Naive thymus-derived CD4-positive, alpha-beta T cell (primary cell): ENCODE data around the gene CCDC9B. TPM values are rescaled to one million over a fixed set of nuclear protein-coding genes. Genes with fewer than 3 reads are reported as not detected.

ENCODE experiments used
- ATAC-seq: fragments of 150-1000 bp; cut with Tn5 transposase; 2 replicates; pipeline ENCODE4 v1.10.0; 2021; ENCODE audit warnings: mild to moderate bottlenecking, moderate library complexity
- CTCF ChIA-PET: fragments of 350-600 bp; sonication (Branson Sonifier 250); formaldehyde crosslinking; loops from one replicate; lab custom pipeline; 2021; ENCODE audit warnings: antibody characterized with exemption; lab: Charles Lee
- POLR2A ChIA-PET: fragments of 350-600 bp; sonication (Branson Sonifier 250); formaldehyde crosslinking; loops from one replicate; lab custom pipeline; 2021; ENCODE audit warnings: antibody characterized with exemption, inconsistent platforms; lab: Charles Lee
- DNase-seq, 9 donors: peaks; one replicate each; pipeline versions ENCODE4 v3.0.0 to v3.0.0-alpha.2; 2020 to 2022; ENCODE audit warnings: mixed read lengths in 1 of 9
- H3K27ac ChIP-seq: one replicate; pipeline ENCODE4 v1.7.0; 2013; ENCODE audit warnings: mild to moderate bottlenecking, low read depth, low read length, moderate library complexity
- H3K27me3 ChIP-seq, 2 donors: one replicate each; pipeline ENCODE4 v1.7.0; 2013; ENCODE audit warnings: low read length in 2 of 2, mild to moderate bottlenecking in 2 of 2, moderate library complexity in 2 of 2; ENCODE audit not compliant: control insufficient read depth in 2 of 2, insufficient read depth in 2 of 2
- H3K36me3 ChIP-seq, 3 experiments: 1 replicate in 2 of 3; 2 replicates in 1 of 3; pipeline ENCODE4 v1.7.0; 2013; ENCODE audit warnings: low read length in 3 of 3, mild to moderate bottlenecking in 3 of 3, moderate library complexity in 1 of 3; ENCODE audit not compliant: insufficient read depth in 3 of 3, control insufficient read depth in 2 of 3
- H3K4me1 ChIP-seq, 2 donors: one replicate each; pipeline ENCODE4 v1.7.0; 2013; ENCODE audit warnings: low read length in 2 of 2, mild to moderate bottlenecking in 2 of 2, moderate library complexity in 1 of 2; ENCODE audit not compliant: control insufficient read depth in 2 of 2, insufficient read depth in 2 of 2
- H3K4me3 ChIP-seq: 2 replicates; pipeline ENCODE4 v1.7.0; 2013; ENCODE audit warnings: mild to moderate bottlenecking, low read length
- H3K9me3 ChIP-seq, 3 experiments: 1 replicate in 2 of 3; 2 replicates in 1 of 3; pipeline ENCODE4 v1.7.0; 2013; ENCODE audit warnings: low read length in 3 of 3; ENCODE audit not compliant: control insufficient read depth in 2 of 3
- H3K27ac Mint-ChIP-seq, 9 donors: one replicate each; pipeline ENCODE4 v1.8.0; 2020 to 2022; ENCODE audit warnings: mixed read lengths in 9 of 9, mild to moderate bottlenecking in 8 of 9, moderate library complexity in 5 of 9, inconsistent platforms in 2 of 9
- H3K27me3 Mint-ChIP-seq, 5 donors: one replicate each; pipeline ENCODE4 v1.8.0; 2021 to 2022; ENCODE audit warnings: mixed read lengths in 5 of 5, mild to moderate bottlenecking in 1 of 5
- H3K36me3 Mint-ChIP-seq, 5 donors: one replicate each; pipeline ENCODE4 v1.8.0; 2020 to 2022; ENCODE audit warnings: mixed read lengths in 5 of 5, mild to moderate bottlenecking in 3 of 5, inconsistent platforms in 1 of 5
- H3K4me1 Mint-ChIP-seq, 7 donors: one replicate each; pipeline ENCODE4 v1.8.0; 2020 to 2022; ENCODE audit warnings: mixed read lengths in 7 of 7, mild to moderate bottlenecking in 3 of 7, inconsistent platforms in 1 of 7
- H3K4me3 Mint-ChIP-seq, 10 donors: one replicate each; pipeline ENCODE4 v1.8.0; 2020 to 2022; ENCODE audit warnings: mild to moderate bottlenecking in 10 of 10, mixed read lengths in 10 of 10, moderate library complexity in 6 of 10, inconsistent platforms in 2 of 10
- H3K9me3 Mint-ChIP-seq, 11 donors: one replicate each; pipeline ENCODE4 v1.8.0; 2020 to 2022; ENCODE audit warnings: mixed read lengths in 11 of 11, mild to moderate bottlenecking in 4 of 11, inconsistent platforms in 1 of 11, moderate library complexity in 1 of 11
- intact Hi-C, 2 donors: fragments of 100-400 bp; cut with micrococcal nuclease; formaldehyde crosslinking; loops; one replicate each; pipeline ENCODE4 v1.15.1; 2023
- polyA plus RNA-seq, 2 donors: library from polyadenylated mRNA; unstranded; fragments of 300-500 nt; fragmentation: Illumina TruSeq; gene quantifications; one replicate each; pipeline ENCODE4 v1.2.3, GENCODE V29; 2021
- total RNA-seq, 6 experiments: library from RNA in 5 of 6; stranded (reverse) in 5 of 6; gene quantifications; 1 replicate in 5 of 6; 2 replicates in 1 of 6; pipeline ENCODE4 v1.2.3 and lab custom pipeline; 2021 to 2026

The CCDC9B gene
- total and polyA plus RNA-seq, 7 experiments from 2014 or later: 0.07 to 2.7 (median 1.4) TPM

DNA sequence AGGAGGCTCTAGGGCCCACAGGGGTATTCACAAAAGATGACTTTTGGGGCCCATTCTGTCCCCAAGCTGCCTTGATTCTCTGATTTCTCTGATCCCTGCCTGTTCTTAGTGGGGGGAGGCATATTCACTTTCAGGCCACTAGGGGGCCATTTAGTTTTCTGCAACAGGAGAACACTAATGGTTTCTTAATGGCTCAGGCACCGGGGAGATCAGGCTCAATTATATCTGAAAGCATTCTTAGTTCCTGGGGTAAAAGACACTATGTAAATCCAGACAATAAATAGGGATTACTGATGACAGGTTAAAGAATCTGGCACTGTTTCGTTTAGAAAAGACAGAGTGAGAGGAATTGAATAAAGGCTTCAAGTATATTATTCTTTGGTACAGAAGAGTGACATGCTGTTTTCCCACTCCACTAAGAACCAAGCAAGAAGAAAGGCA, 19.8 kb downstream of the CCDC9B start:
- H3K27me3 Mint-ChIP-seq: peaks cover 0 to 42% (median 0%) of the 10 kb centered on the region in 5 donors
- H3K27ac Mint-ChIP-seq: peak overlapping the region in 8 of 9 donors; percentile 31 to 89 (median 42)
- H3K9me3 ChIP-seq: no peaks in the 10 kb centered on the region
- no peaks in the 10 kb centered on the region for H3K27me3 ChIP-seq
- ATAC-seq (peak; percentile 31), DNase-seq (peak in 8 of 9 donors; percentile 41 to 76 (median 70))
- no peak overlapping the region for H3K27ac ChIP-seq
- H3K36me3 ChIP-seq: no peaks in the 10 kb centered on the region
- ChIA-PET CTCF (interaction anchor here (0.7 to 19.9 kb wide), 6 partner anchors 8 to 101 kb away, joined by 3 to 366 read pairs (median 7); partner anchors contain the start of genes CCDC9B and PLCB2), POLR2A (interaction anchor here (0.6 to 8.6 kb wide), 5 partner anchors 11 to 262 kb away, joined by 3 to 93 read pairs (median 3); partner anchors contain the start of gene PLCB2)
- H3K4me1 Mint-ChIP-seq: peaks cover 19 to 38% (median 31%) of the 10 kb centered on the region in 7 donors
- H3K36me3 Mint-ChIP-seq: peaks cover 0 to 7% (median 0%) of the 10 kb centered on the region in 5 donors
- H3K4me3 ChIP-seq: no peak overlapping the region
- no peaks in the 10 kb centered on the region for H3K9me3 Mint-ChIP-seq
- H3K4me3 Mint-ChIP-seq: peak overlapping the region in 6 of 10 donors; percentile 4 to 53 (median 26)
- intact Hi-C loops: loop anchor here (1.0 to 5.0 kb wide), 11 partner anchors 14 to 796 kb away; partner anchors contain the start of genes ANKRD63 (in 2 of the 2), FSIP1 (in 2 of the 2), BUB1B (in 1 of the 2) and EIF2AK4 (in 1 of the 2)
- H3K4me1 ChIP-seq: peaks cover 15% of the 10 kb centered on the region in 2 donors

DNA sequence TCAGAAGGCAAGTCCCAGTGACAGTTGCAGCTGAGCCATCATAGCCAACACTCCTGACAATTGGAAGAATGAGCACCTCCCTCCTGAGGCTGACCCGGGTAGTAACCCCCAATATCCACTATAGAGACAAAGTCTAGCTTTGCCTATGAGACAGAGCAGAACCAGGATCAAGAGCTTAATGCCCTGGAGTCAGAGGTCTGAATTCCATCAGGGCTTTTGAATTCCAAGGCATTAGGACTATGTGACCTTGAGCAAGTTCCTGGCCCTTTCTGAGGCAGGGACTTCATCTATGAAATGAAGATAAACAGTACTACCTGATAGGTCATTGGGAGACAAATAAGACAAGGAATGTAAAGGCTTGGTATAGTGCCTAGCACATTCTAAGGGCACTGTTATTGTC, 20.3 kb downstream of the CCDC9B start:
- Mint-ChIP-seq H3K36me3 (peaks cover 0 to 6% (median 0%) of the 10 kb centered on the region in 5 donors), H3K27ac (peak overlapping the region in 1 of 9 donors; percentile 55), H3K4me1 (peaks cover 18 to 36% (median 26%) of the 10 kb centered on the region in 7 donors), H3K4me3 (no peak overlapping the region), H3K9me3 (no peaks in the 10 kb centered on the region), H3K27me3 (peaks cover 0 to 47% (median 0%) of the 10 kb centered on the region in 5 donors)
- peaks cover 14 to 15% of the 10 kb centered on the region in 2 donors for H3K4me1 ChIP-seq
- POLR2A ChIA-PET: interaction anchor here (0.9 to 8.6 kb wide), 4 partner anchors 11 to 19 kb away, joined by 3 to 93 read pairs (median 3); partner anchors contain the start of gene PLCB2
- DNase-seq: no peak
- no peak for ATAC-seq
- intact Hi-C loops: loop anchor here (2.0 to 5.0 kb wide), 8 partner anchors 38 to 797 kb away; partner anchors contain the start of genes ANKRD63 (in 2 of the 2), FSIP1 (in 2 of the 2), BUB1B (in 1 of the 2) and EIF2AK4 (in 1 of the 2)
- CTCF ChIA-PET: interaction anchor here (0.6 to 19.9 kb wide), 6 partner anchors 9 to 941 kb away, joined by 3 to 366 read pairs (median 7); partner anchors contain the start of genes CCDC9B and PLCB2
- no peaks in the 10 kb centered on the region for H3K36me3 ChIP-seq
- H3K27me3 ChIP-seq: no peaks in the 10 kb centered on the region
- no peaks in the 10 kb centered on the region for H3K9me3 ChIP-seq
- no peak overlapping the region for H3K27ac ChIP-seq
- no peak overlapping the region for H3K4me3 ChIP-seq

DNA sequence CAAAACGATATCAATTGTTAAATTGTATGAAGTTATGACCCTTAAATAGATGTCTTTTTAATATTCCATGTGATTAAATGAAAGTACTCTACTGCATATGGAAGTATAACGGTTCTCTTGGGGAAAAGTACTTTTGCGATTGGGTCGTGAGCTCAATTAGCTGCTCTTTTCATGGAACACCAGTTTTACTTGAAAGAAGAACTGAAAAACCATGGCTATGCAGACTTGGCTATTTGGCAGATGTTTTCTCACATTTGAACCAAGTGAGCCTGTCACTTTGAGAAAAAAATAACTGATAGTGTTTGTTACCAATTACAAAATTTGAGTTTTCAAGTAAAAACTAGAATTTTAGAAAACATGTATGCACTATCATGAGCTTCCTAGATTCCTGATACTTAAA, 23.2 kb downstream of the CCDC9B start:
- H3K4me3 Mint-ChIP-seq: no peak overlapping the region
- peaks cover 0 to 2% (median 0%) of the 10 kb centered on the region in 5 donors for H3K36me3 Mint-ChIP-seq
- no peak for ATAC-seq
- H3K4me1 Mint-ChIP-seq: peaks cover 17 to 40% (median 34%) of the 10 kb centered on the region in 7 donors
- Histone ChIP-seq H3K27ac (no peak overlapping the region), H3K4me1 (peaks cover 10 to 20% of the 10 kb centered on the region in 2 donors), H3K9me3 (no peaks in the 10 kb centered on the region), H3K27me3 (no peaks in the 10 kb centered on the region), H3K4me3 (no peak overlapping the region), H3K36me3 (no peaks in the 10 kb centered on the region)
- DNase-seq: no peak
- peaks cover 0 to 65% (median 0%) of the 10 kb centered on the region in 5 donors for H3K27me3 Mint-ChIP-seq
- H3K27ac Mint-ChIP-seq: no peak overlapping the region
- intact Hi-C loops: no loop called here
- ChIA-PET CTCF (interaction anchor here (1.0 to 19.9 kb wide), 4 partner anchors 8 to 37 kb away, joined by 3 to 366 read pairs (median 4); partner anchors contain the start of genes CCDC9B and PLCB2), POLR2A (interaction anchor here (1.2 to 8.6 kb wide), 2 partner anchors 8 to 19 kb away, joined by 3 to 93 read pairs; partner anchors contain the start of gene PLCB2)
- H3K9me3 Mint-ChIP-seq: no peaks in the 10 kb centered on the region

DNA sequence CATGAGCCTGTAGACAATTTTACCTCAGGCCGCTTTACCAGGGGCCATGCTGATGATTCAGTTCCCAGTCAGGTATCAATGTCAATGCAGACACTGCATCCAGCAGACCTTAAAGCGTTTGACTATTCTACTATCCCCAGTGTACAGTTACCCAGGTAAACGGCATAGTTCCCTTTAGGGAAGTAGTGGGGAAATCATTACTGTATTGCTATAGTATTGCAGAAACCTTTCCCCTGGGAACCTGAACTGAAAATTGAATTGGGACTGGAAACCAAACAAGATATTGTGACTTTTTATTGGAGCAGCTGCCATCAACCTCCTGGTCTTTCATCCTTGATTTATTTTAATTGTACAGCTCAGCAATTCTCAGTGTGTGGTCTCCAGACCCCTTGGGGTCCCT, 23.8 kb downstream of the CCDC9B start:
- H3K36me3 Mint-ChIP-seq: peaks cover 0 to 2% (median 0%) of the 10 kb centered on the region in 5 donors
- Histone ChIP-seq H3K36me3 (no peaks in the 10 kb centered on the region), H3K27me3 (no peaks in the 10 kb centered on the region), H3K4me1 (peaks cover 10 to 16% of the 10 kb centered on the region in 2 donors), H3K9me3 (no peaks in the 10 kb centered on the region), H3K27ac (no peak overlapping the region), H3K4me3 (no peak overlapping the region)
- ChIA-PET POLR2A (interaction anchor here (3.0 to 8.6 kb wide), 2 partner anchors 7 to 8 kb away, joined by 10 to 93 read pairs; partner anchors contain the start of gene PLCB2), CTCF (interaction anchor here (1.2 to 19.9 kb wide), 3 partner anchors 7 to 21 kb away, joined by 3 to 366 read pairs (median 4); partner anchors contain the start of genes CCDC9B and PLCB2)
- H3K9me3 Mint-ChIP-seq: no peaks in the 10 kb centered on the region
- peaks cover 0 to 71% (median 0%) of the 10 kb centered on the region in 5 donors for H3K27me3 Mint-ChIP-seq
- no peak overlapping the region for H3K27ac Mint-ChIP-seq
- intact Hi-C loops: no loop called here
- no peak for ATAC-seq
- DNase-seq: no peak
- H3K4me1 Mint-ChIP-seq: peaks cover 11 to 41% (median 28%) of the 10 kb centered on the region in 7 donors
- no peak overlapping the region for H3K4me3 Mint-ChIP-seq

DNA sequence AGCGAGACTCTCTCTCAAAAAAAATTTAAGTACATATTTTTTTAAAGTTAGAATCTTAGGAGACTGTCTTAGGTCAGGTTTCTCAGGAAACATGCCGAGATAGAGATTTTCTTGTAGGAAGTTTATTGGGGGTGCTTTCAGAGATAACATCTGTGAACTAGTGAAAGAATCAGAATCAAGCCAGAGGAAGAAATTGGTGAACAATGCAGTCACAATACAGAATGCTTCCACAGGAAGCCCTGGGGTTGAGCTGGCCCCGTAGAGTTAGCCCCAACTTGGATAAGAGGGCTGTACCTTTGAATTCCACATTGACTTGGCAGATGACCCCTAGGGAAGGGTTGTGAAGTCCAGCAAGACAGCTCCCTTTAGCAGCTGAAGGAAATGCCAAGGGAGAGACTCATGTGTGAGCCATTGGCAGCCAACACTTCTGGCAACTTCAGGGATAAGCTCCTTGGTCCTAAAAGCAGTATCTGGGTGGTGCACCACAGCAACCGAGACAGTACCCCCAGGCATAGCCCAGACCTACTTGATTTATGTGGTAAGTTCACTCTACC, 25.9 kb downstream of the CCDC9B start:
- Histone ChIP-seq H3K9me3 (no peaks in the 10 kb centered on the region), H3K27ac (no peak overlapping the region), H3K4me1 (peaks cover 12 to 18% of the 10 kb centered on the region in 2 donors), H3K4me3 (no peak overlapping the region), H3K36me3 (no peaks in the 10 kb centered on the region), H3K27me3 (no peaks in the 10 kb centered on the region)
- Mint-ChIP-seq H3K27ac (no peak overlapping the region), H3K27me3 (peaks cover 0 to 71% (median 0%) of the 10 kb centered on the region in 5 donors), H3K9me3 (no peaks in the 10 kb centered on the region), H3K4me1 (peaks cover 6 to 39% (median 24%) of the 10 kb centered on the region in 7 donors), H3K36me3 (peaks cover 0 to 2% (median 0%) of the 10 kb centered on the region in 5 donors), H3K4me3 (no peak overlapping the region)
- DNase-seq: no peak
- intact Hi-C loops: no loop called here
- ChIA-PET POLR2A (interaction anchor here (1.2 to 3.0 kb wide), 2 partner anchors 8 to 11 kb away, joined by 3 to 10 read pairs; no protein-coding TSS in a partner anchor), CTCF (interaction anchor here (0.6 to 19.9 kb wide), 6 partner anchors 8 to 173 kb away, joined by 3 to 366 read pairs (median 4); partner anchors contain the start of genes CCDC9B and INAFM2)
- no peak for ATAC-seq
